ENCODE data around the gene UNC13D.

- TF ChIP-seq CTCF (IDR thresholded peaks at IDR 0.05): peak in 1 of 3 donors; percentile 90
- no peak for TF ChIP-seq POLR2A (IDR thresholded peaks at IDR 0.05)
Observed at GRCh38 chr17:75872434-75873351, 28.5 kb upstream of the UNC13D start.
